Neural progenitor cell (in vitro differentiated cells): ENCODE data around the gene BRD7. TPM values are rescaled to one million over a fixed set of nuclear protein-coding genes. Genes with fewer than 3 reads are reported as not detected.

Experiments
- DNase-seq: peaks from one replicate; pipeline ENCODE4 v3.0.0-alpha.2; 2016; ENCODE audit warnings: low spot score
- H2AFZ ChIP-seq: fragments of 200-600 bp; sonication (generic); replicated peaks from 2 replicates; pipeline ENCODE4 v1.6.1; 2016; ENCODE audit warnings: antibody characterized with exemption
- H3F3A ChIP-seq: fragments of 200-600 bp; sonication (generic); 2 replicates; pipeline ENCODE4 v1.6.1; 2016; ENCODE audit warnings: antibody characterized with exemption, low read depth
- H3K27ac ChIP-seq: fragments of 200-600 bp; sonication (generic); 2 replicates; pipeline ENCODE4 v1.5.1; 2016; ENCODE audit warnings: mild to moderate bottlenecking
- H3K27me3 ChIP-seq: fragments of 200-600 bp; sonication (generic); 2 replicates; pipeline ENCODE4 v1.6.1; 2016; ENCODE audit warnings: mild to moderate bottlenecking, moderate library complexity
- H3K36me3 ChIP-seq: fragments of 200-600 bp; sonication (generic); 2 replicates; pipeline ENCODE4 v1.5.1; 2016
- H3K4me1 ChIP-seq: fragments of 200-600 bp; sonication (generic); 2 replicates; pipeline ENCODE4 v1.6.1; 2016; ENCODE audit warnings: mixed run types
- H3K4me2 ChIP-seq: fragments of 200-600 bp; sonication (generic); 2 replicates; pipeline ENCODE4 v1.6.1; 2016
- H3K4me3 ChIP-seq: fragments of 200-600 bp; sonication (generic); 2 replicates; pipeline ENCODE4 v1.5.1; 2016
- H3K79me2 ChIP-seq: fragments of 200-600 bp; sonication (generic); 2 replicates; pipeline ENCODE4 v1.6.1; 2016; ENCODE audit warnings: low read depth
- H3K9ac ChIP-seq: fragments of 200-600 bp; sonication (generic); 2 replicates; pipeline ENCODE4 v1.6.1; 2016
- H3K9me3 ChIP-seq: fragments of 200-600 bp; sonication (generic); 2 replicates; pipeline ENCODE4 v1.5.1; 2016; ENCODE audit warnings: low read depth
- H4K20me1 ChIP-seq: fragments of 200-600 bp; sonication (generic); 2 replicates; pipeline ENCODE4 v1.6.1; 2016; ENCODE audit warnings: low read depth
- H3K27ac Mint-ChIP-seq: 3 replicates; pipeline ENCODE4 v1.8.0; 2021; ENCODE audit warnings: mixed read lengths
- H3K27me3 Mint-ChIP-seq: 2 replicates; pipeline ENCODE4 v1.8.0; 2022; ENCODE audit warnings: low read depth, mild to moderate bottlenecking, inconsistent platforms, moderate library complexity, mixed read lengths; ENCODE audit not compliant: insufficient read depth
- H3K36me3 Mint-ChIP-seq: 3 replicates; pipeline ENCODE4 v1.8.0; 2021; ENCODE audit warnings: mixed read lengths
- H3K4me1 Mint-ChIP-seq: 3 replicates; pipeline ENCODE4 v1.8.0; 2021; ENCODE audit warnings: mixed read lengths
- H3K4me3 Mint-ChIP-seq: 3 replicates; pipeline ENCODE4 v1.8.0; 2021; ENCODE audit warnings: mild to moderate bottlenecking, moderate library complexity, mixed read lengths
- H3K9me3 Mint-ChIP-seq: 3 replicates; pipeline ENCODE4 v1.8.0; 2020; ENCODE audit warnings: mixed read lengths
- EZH2 ChIP-seq: fragments of 200-600 bp; sonication (generic); IDR thresholded peaks from 2 replicates; pipeline ENCODE4 v1.6.1; 2017; ENCODE audit warnings: antibody characterized with exemption, mild to moderate bottlenecking, moderate library complexity
- EZH2phosphoT487 ChIP-seq: fragments of 200-600 bp; sonication (generic); IDR thresholded peaks from 2 replicates; pipeline ENCODE4 v1.6.1; 2017; ENCODE audit warnings: antibody characterized with exemption
- total RNA-seq: library from RNA; depleted of rRNA; stranded (reverse); fragments of >200 nt; gene quantifications from 2 replicates; pipeline ENCODE4 v1.2.3, GENCODE V29; 2015; ENCODE audit warnings: low replicate concordance
- TF ChIP-seq, protein P1 (sequence below): fragments of 200-600 bp; sonication (generic); IDR thresholded peaks from 2 replicates; pipeline ENCODE4 v1.5.1; 2017; ENCODE audit warnings: antibody characterized with exemption, mild to moderate bottlenecking

The BRD7 gene
- total RNA-seq, 1 donor from 2014 or later = 164 TPM

DNA sequence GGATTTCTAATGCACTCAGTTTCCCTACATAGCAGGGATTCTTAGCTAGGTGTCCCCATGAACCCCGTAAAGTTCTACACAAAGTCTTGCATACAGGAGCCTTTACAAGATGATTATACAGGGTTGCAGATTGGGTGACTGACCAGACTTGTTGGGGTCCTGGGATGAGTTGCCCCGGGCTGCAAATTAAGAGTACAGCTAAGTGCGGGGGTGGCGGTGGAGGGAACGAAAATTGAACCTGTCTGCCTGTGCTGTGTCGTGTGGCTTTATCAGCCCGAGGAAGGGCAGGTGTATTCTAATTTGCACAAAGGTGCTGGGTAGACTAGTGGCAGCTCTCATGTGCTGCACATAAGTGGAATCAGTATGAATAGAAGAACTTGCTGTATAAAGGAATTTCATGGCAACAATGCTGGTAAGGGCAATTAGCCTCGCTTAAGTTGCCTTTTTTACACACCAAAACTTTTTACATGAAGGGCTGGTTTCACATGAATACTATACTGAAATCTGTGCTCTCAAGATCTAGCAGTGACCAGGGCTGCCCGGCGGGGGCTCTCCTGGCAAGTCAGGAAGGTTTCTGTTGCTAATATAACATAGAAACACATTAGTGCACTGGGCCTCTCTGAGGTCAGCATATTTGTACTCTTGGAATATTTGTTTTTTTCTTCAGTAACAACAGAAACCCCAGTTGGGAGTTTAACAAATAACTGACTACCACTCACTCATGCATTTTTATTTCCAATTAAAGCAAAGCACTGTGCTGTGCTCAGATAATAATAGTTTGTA is 51.7 kb downstream of the BRD7 start:
- TF ChIP-seq EZH2phosphoT487 (no peak), EZH2 (no peak)
- TF ChIP-seq, protein P1, sequence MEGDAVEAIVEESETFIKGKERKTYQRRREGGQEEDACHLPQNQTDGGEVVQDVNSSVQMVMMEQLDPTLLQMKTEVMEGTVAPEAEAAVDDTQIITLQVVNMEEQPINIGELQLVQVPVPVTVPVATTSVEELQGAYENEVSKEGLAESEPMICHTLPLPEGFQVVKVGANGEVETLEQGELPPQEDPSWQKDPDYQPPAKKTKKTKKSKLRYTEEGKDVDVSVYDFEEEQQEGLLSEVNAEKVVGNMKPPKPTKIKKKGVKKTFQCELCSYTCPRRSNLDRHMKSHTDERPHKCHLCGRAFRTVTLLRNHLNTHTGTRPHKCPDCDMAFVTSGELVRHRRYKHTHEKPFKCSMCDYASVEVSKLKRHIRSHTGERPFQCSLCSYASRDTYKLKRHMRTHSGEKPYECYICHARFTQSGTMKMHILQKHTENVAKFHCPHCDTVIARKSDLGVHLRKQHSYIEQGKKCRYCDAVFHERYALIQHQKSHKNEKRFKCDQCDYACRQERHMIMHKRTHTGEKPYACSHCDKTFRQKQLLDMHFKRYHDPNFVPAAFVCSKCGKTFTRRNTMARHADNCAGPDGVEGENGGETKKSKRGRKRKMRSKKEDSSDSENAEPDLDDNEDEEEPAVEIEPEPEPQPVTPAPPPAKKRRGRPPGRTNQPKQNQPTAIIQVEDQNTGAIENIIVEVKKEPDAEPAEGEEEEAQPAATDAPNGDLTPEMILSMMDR = no peak
- peaks cover 32% of the 10 kb centered on the region for H3K36me3 Mint-ChIP-seq
- H3K9ac ChIP-seq = no peak overlapping the region
- H3K4me1 Mint-ChIP-seq = no peaks in the 10 kb centered on the region
- peaks cover 3% of the 10 kb centered on the region for H3K27me3 Mint-ChIP-seq
- H3K9me3 Mint-ChIP-seq = no peaks in the 10 kb centered on the region
- H3K4me3 Mint-ChIP-seq = no peak overlapping the region
- no peak overlapping the region for H3K27ac ChIP-seq
- no peak overlapping the region for H3K4me3 ChIP-seq
- no peak overlapping the region for H3K27ac Mint-ChIP-seq
- H3K4me2 ChIP-seq = no peak overlapping the region
- H3K36me3 ChIP-seq = peaks cover 7% of the 10 kb centered on the region
- H3K4me1 ChIP-seq = no peaks in the 10 kb centered on the region
- H3K9me3 ChIP-seq = no peaks in the 10 kb centered on the region
- H4K20me1 ChIP-seq = no peaks in the 10 kb centered on the region
- DNase-seq = no peak
- H3F3A ChIP-seq = peaks cover 3% of the 10 kb centered on the region
- H3K79me2 ChIP-seq = no peaks in the 10 kb centered on the region
- H3K27me3 ChIP-seq = no peaks in the 10 kb centered on the region
- H2AFZ ChIP-seq = no peak overlapping the region

- H3K79me2 ChIP-seq = no peaks in the 10 kb centered on the region
- H3K27ac ChIP-seq = no peak overlapping the region
- H3K36me3 ChIP-seq = peaks cover 7% of the 10 kb centered on the region
Observed at GRCh38 chr16:50316102-50316847, 52.5 kb downstream of the BRD7 start.

DNA sequence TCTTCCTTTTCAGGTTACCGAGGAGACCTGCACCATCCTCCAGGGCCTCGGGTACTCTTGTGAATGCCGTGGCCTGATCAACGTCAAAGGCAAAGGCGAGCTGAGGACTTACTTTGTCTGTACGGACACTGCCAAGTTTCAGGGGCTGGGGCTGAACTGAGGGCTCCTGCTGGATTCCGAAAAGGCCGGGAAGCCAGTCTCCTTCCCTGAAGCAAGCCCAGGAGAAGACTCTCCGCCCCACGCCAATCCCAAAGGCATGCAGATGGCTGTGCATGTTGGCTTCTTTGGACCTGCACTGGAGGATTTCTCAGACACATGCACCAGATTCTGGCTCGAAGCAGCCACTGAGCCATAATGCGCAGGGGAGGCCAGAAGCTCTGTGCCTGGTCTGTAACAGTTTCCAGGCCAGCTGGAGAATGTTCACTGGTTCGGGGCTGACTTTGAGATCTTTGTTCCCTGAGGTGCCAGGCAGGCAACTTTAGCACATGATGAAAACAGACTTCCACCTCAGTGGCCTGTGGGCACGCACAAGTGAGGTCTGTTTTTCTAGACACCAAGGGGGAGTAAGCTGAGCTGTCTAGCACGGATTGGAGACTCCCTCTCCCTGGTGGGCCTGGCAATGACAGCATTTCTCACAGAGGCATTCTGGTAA is 53.3 kb downstream of the BRD7 start:
- Mint-ChIP-seq H3K36me3 (peaks cover 24% of the 10 kb centered on the region), H3K27me3 (peaks cover 3% of the 10 kb centered on the region), H3K27ac (no peak overlapping the region), H3K9me3 (no peaks in the 10 kb centered on the region), H3K4me3 (no peak overlapping the region), H3K4me1 (peaks cover under 1% of the 10 kb centered on the region)
- H3K4me2 ChIP-seq = no peak overlapping the region
- H3K9ac ChIP-seq = no peak overlapping the region
- no peaks in the 10 kb centered on the region for H3K27me3 ChIP-seq
- H3K4me1 ChIP-seq = no peaks in the 10 kb centered on the region
- H4K20me1 ChIP-seq = no peaks in the 10 kb centered on the region
- H2AFZ ChIP-seq = no peak overlapping the region
- no peak for TF ChIP-seq EZH2
- TF ChIP-seq EZH2phosphoT487 = no peak
- TF ChIP-seq, protein P1 = no peak
- H3K79me2 ChIP-seq = no peaks in the 10 kb centered on the region
- H3K27ac ChIP-seq = no peak overlapping the region
- DNase-seq = no peak
- no peak overlapping the region for H3K4me3 ChIP-seq
- peaks cover 7% of the 10 kb centered on the region for H3K36me3 ChIP-seq
- H3K9me3 ChIP-seq = no peaks in the 10 kb centered on the region
- H3F3A ChIP-seq = peaks cover 3% of the 10 kb centered on the region

More at GRCh38 chr16:50316102-50316847, 52.5 kb downstream of the BRD7 start:
- TF ChIP-seq EZH2 (no peak), EZH2phosphoT487 (no peak)
- TF ChIP-seq, protein P1 = no peak
- no peaks in the 10 kb centered on the region for H4K20me1 ChIP-seq
- Mint-ChIP-seq H3K9me3 (no peaks in the 10 kb centered on the region), H3K27ac (no peak overlapping the region), H3K4me1 (no peaks in the 10 kb centered on the region), H3K27me3 (peaks cover 3% of the 10 kb centered on the region), H3K36me3 (peaks cover 28% of the 10 kb centered on the region), H3K4me3 (no peak overlapping the region)
- H3K4me3 ChIP-seq = no peak overlapping the region
- H3K27me3 ChIP-seq = no peaks in the 10 kb centered on the region
- H3F3A ChIP-seq = peaks cover 3% of the 10 kb centered on the region
- no peaks in the 10 kb centered on the region for H3K9me3 ChIP-seq
- H3K9ac ChIP-seq = no peak overlapping the region
- H3K4me1 ChIP-seq = no peaks in the 10 kb centered on the region
- no peak overlapping the region for H2AFZ ChIP-seq
- no peak overlapping the region for H3K4me2 ChIP-seq
- DNase-seq = no peak
